Adrenal gland (tissue), 5 donors: ENCODE data around the gene FCHSD2.

Experiments
- POLR2A ChIP-seq, 2 donors: fragments of 450-650 bp; IDR thresholded peaks; one replicate each; pipeline ENCODE4 v1.6.1; 2017; ENCODE audit warnings: antibody characterized with exemption in 2 of 2, mild to moderate bottlenecking in 2 of 2, moderate library complexity in 1 of 2
- TF ChIP-seq, protein P1 (sequence below), 6 experiments: fragments of 450-650 bp in 4 of 6; fragments of 200-600 bp in 2 of 6; sonication (generic) in 1 of 6; IDR thresholded peaks; 1 replicate in 5 of 6; 2 replicates in 1 of 6; pipeline versions ENCODE4 v1.5.1 to v1.8.0; 2016 to 2021; ENCODE audit warnings: antibody characterized with exemption in 6 of 6, mild to moderate bottlenecking in 2 of 6, moderate library complexity in 1 of 6
- donor health status: DM: no; HTN: no; CAD: no.

DNA sequence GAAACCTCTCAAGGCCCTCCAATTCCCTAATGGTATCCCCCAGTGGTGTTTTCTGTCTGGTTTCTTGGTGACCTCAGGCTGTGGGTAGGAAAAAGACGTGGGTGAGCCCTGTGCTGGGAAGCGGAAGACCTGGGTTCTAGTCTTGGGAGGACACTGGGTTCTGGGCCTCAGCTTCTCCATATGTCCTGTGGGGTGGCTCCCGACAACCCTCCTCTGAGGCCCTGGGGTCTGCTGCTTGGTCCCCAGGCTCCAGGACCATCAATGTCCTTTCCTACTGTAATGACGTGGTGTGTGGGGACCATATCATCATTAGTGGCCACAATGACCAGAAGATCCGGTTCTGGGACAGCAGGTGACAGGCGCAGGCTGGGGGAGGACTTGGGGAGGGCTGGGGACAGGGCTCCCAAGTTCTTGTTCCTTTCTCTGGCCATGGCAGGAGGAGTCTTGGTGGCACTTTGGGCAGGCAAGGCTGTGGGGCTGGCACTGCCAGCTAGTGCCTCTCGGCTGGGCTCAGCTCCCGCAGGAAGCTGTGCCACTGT lies 315.1 kb downstream of the FCHSD2 start:
- TF ChIP-seq POLR2A (IDR thresholded peaks at IDR 0.05): no peak
- TF ChIP-seq, protein P1, sequence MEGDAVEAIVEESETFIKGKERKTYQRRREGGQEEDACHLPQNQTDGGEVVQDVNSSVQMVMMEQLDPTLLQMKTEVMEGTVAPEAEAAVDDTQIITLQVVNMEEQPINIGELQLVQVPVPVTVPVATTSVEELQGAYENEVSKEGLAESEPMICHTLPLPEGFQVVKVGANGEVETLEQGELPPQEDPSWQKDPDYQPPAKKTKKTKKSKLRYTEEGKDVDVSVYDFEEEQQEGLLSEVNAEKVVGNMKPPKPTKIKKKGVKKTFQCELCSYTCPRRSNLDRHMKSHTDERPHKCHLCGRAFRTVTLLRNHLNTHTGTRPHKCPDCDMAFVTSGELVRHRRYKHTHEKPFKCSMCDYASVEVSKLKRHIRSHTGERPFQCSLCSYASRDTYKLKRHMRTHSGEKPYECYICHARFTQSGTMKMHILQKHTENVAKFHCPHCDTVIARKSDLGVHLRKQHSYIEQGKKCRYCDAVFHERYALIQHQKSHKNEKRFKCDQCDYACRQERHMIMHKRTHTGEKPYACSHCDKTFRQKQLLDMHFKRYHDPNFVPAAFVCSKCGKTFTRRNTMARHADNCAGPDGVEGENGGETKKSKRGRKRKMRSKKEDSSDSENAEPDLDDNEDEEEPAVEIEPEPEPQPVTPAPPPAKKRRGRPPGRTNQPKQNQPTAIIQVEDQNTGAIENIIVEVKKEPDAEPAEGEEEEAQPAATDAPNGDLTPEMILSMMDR (IDR thresholded peaks at IDR 0.05): no peak
